Activated CD8-positive, alpha-beta T cell treated with anti-CD3 and anti-CD28 coated beads, Interleukin-2, amount 10 ng/mL, durations not matched to agents 7 days and 5 days (primary cell): ENCODE measurements around the gene SEMA3A. TPM values are rescaled to one million over a fixed set of nuclear protein-coding genes. Genes with fewer than 3 reads are reported as not detected.

Experiments used
- ATAC-seq: fragments of 150-1000 bp; cut with Tn5 transposase; one replicate; pipeline ENCODE4 v1.10.0; 2021; ENCODE audit warnings: moderate library complexity
- CTCF ChIA-PET: fragments of 350-600 bp; sonication (Branson Sonifier 250); formaldehyde crosslinking; loops from one replicate; lab custom pipeline; 2021; ENCODE audit warnings: antibody characterized with exemption; lab: Charles Lee
- POLR2A ChIA-PET: fragments of 350-600 bp; sonication (Branson Sonifier 250); formaldehyde crosslinking; loops from one replicate; lab custom pipeline; 2021; ENCODE audit warnings: antibody characterized with exemption; lab: Charles Lee
- DNase-seq: peaks from one replicate; pipeline ENCODE4 v3.0.0-alpha.2; 2020
- H3K27ac Mint-ChIP-seq: one replicate; pipeline ENCODE4 v1.8.0; 2021; ENCODE audit warnings: mild to moderate bottlenecking, mixed read lengths
- H3K27me3 Mint-ChIP-seq: one replicate; pipeline ENCODE4 v1.8.0; 2021; ENCODE audit warnings: low read depth, mixed read lengths
- H3K36me3 Mint-ChIP-seq: one replicate; pipeline ENCODE4 v1.8.0; 2021; ENCODE audit warnings: low read depth, mixed read lengths
- H3K4me1 Mint-ChIP-seq: one replicate; pipeline ENCODE4 v1.8.0; 2021; ENCODE audit warnings: low read depth, mixed read lengths
- H3K4me3 Mint-ChIP-seq: one replicate; pipeline ENCODE4 v1.8.0; 2021; ENCODE audit warnings: mild to moderate bottlenecking, mixed read lengths
- H3K9me3 Mint-ChIP-seq: one replicate; pipeline ENCODE4 v1.8.0; 2022; ENCODE audit warnings: mixed read lengths; ENCODE audit not compliant: insufficient read depth
- total RNA-seq, 2 experiments: library from RNA; stranded (reverse); gene quantifications; one replicate each; pipeline ENCODE4 v1.2.3, GENCODE V29; 2021

SEMA3A gene
- total RNA-seq, 2 experiments from 2014 or later = 1.9 to 2.0 TPM

DNA sequence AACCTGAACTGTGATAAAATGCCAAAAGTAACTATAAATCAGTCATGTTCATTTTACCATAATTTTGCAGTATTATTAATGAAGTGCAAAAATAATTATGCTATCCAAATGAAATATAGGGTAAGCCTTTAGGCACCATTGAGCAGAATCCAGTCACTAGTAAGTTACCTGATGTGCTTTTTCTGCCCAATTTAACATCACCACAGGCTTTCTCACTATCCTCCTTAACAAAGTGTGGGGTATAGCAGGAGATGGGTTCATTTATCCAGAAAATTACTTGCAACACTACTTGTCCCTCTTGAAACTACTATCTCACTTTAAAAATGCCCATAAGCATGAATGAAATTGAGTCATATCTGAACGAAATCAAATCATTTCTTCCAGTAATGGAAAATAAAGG, 211.0 kb downstream of the SEMA3A start:
- no peak for ATAC-seq
- no peaks in the 10 kb centered on the region for H3K4me1 Mint-ChIP-seq
- ChIA-PET CTCF (no interaction called here), POLR2A (no interaction called here)
- H3K27ac Mint-ChIP-seq = no peak overlapping the region
- no peaks in the 10 kb centered on the region for H3K27me3 Mint-ChIP-seq
- no peaks in the 10 kb centered on the region for H3K9me3 Mint-ChIP-seq
- H3K4me3 Mint-ChIP-seq = no peak overlapping the region
- DNase-seq = no peak
- H3K36me3 Mint-ChIP-seq = no peaks in the 10 kb centered on the region

DNA sequence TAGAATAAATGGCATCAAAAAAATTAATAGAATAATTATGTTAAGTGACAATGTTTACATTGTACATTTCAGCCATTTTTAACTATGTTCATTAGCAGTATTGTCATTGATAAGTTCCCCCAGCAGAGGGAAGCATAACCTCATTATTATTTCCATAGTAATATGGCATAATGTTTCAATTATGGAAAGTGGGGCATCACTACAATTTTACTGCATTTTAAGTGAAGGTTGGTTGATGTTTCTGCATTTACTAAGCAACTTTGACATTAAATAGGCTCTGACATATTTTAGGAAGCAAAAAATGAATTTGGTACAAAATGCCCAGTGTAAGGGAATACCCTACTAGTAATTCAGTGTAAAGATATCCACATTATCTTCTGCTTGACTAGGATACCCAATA, 218.3 kb downstream of the SEMA3A start:
- peak; percentile 26 for DNase-seq
- Mint-ChIP-seq H3K36me3 (no peaks in the 10 kb centered on the region), H3K4me3 (no peak overlapping the region), H3K4me1 (no peaks in the 10 kb centered on the region), H3K27me3 (no peaks in the 10 kb centered on the region), H3K9me3 (no peaks in the 10 kb centered on the region), H3K27ac (no peak overlapping the region)
- ATAC-seq = peak; percentile 71
- CTCF ChIA-PET = no interaction called here
- POLR2A ChIA-PET = no interaction called here

DNA sequence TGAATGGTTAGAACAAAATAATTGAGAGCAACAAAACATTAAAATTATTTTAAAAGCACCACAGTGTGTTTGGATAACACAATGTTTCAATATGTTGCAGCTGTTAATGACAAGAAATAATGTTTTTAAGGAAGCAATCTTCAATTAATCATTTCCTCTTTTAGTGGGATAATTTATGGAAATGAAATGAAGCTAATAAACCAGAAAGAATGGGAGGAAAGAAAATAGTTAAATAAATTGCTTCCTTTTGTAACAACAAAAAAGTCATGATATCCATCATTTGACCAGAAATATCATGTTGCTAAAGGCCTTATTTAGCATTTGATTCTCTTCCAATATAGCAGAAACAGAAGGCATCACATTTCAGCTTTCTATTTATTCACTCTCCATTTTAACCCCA, 224.5 kb downstream of the SEMA3A start:
- POLR2A ChIA-PET = no interaction called here

DNA sequence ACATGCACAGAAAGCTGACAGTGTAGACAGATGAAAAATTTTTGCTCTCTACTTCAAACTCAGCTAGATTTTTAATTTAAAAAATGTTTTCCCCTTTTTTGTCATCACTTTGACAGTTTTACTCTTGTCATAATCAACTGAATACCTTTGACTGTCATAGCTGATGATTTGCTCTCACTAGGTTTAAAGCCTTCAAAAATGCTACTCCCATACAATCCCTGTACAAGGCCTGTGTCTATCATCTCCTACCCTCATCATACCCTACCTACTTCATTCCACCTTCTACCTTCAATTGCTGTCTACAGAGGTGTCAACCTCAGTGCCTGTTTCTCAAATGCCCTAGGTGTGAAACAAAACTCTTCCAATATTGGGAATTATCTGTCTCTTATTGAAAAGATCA, 230.3 kb downstream of the SEMA3A start:
- Mint-ChIP-seq H3K36me3 (no peaks in the 10 kb centered on the region), H3K27me3 (no peaks in the 10 kb centered on the region), H3K4me3 (no peak overlapping the region), H3K4me1 (no peaks in the 10 kb centered on the region), H3K27ac (no peak overlapping the region), H3K9me3 (no peaks in the 10 kb centered on the region)
- DNase-seq (no peak), ATAC-seq (no peak)
- ChIA-PET CTCF (no interaction called here), POLR2A (no interaction called here)

More for the DNA sequence above, 224.5 kb downstream of the SEMA3A start:
- H3K4me3 Mint-ChIP-seq = no peak overlapping the region
- H3K4me1 Mint-ChIP-seq = no peaks in the 10 kb centered on the region
- CTCF ChIA-PET = no interaction called here
- H3K27ac Mint-ChIP-seq = no peak overlapping the region
- H3K27me3 Mint-ChIP-seq = no peaks in the 10 kb centered on the region
- no peaks in the 10 kb centered on the region for H3K9me3 Mint-ChIP-seq
- ATAC-seq (no peak), DNase-seq (no peak)
- no peaks in the 10 kb centered on the region for H3K36me3 Mint-ChIP-seq

DNA sequence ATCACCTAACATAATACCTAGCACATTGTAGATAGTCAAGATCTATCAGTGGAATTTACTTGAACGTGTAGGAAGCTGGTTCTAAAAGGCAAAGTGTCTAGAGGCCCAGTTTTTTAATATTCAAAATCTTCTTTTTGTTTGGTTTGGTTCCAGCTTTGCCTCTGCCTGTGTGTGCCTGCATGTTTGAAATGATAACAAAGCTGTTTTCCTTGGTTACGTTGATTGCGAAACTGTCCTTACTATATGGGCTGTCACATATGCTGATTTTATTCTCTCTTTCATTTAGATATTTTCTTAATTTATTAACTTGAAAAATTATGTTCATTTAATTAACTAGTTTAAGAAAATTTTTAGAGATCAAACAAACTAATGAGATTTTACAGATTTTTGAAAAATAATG, 237.3 kb downstream of the SEMA3A start:
- no peaks in the 10 kb centered on the region for H3K9me3 Mint-ChIP-seq
- no peak overlapping the region for H3K27ac Mint-ChIP-seq
- ChIA-PET CTCF (interaction anchor here (1.5 to 1.6 kb wide), 2 partner anchors 10 to 21 kb away, joined by 5 to 8 read pairs; no protein-coding TSS in a partner anchor), POLR2A (no interaction called here)
- H3K27me3 Mint-ChIP-seq = peaks cover 2% of the 10 kb centered on the region
- H3K4me1 Mint-ChIP-seq = no peaks in the 10 kb centered on the region
- no peaks in the 10 kb centered on the region for H3K36me3 Mint-ChIP-seq
- DNase-seq (no peak), ATAC-seq (no peak)
- H3K4me3 Mint-ChIP-seq = no peak overlapping the region

DNA sequence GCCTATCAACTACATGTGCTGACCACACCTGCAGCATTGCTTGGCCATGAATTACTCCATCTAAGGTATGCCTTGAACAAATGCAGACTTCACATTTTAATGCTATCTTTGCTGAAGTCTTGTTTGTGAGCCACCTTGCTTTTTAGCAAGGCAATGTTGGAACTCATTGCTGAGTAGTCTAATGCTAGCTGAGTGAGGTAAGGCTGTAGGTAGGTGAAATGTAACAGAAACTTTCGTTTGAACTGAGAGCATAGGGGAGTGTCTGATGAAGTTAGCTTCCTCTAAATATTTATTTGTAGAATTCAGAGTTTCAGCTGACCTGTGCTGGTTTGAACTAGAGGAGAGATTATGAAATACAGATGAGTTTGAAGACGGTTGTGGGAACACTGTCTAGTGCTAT, 238.5 kb downstream of the SEMA3A start:
- H3K27me3 Mint-ChIP-seq = peaks cover 2% of the 10 kb centered on the region
- CTCF ChIA-PET = interaction anchor here (1.5 to 1.6 kb wide), 2 partner anchors 9 to 20 kb away, joined by 5 to 8 read pairs; no protein-coding TSS in a partner anchor
- DNase-seq (no peak), ATAC-seq (no peak)
- H3K4me1 Mint-ChIP-seq = no peaks in the 10 kb centered on the region
- no peaks in the 10 kb centered on the region for H3K36me3 Mint-ChIP-seq
- no peaks in the 10 kb centered on the region for H3K9me3 Mint-ChIP-seq
- POLR2A ChIA-PET = no interaction called here
- no peak overlapping the region for H3K27ac Mint-ChIP-seq
- no peak overlapping the region for H3K4me3 Mint-ChIP-seq

DNA sequence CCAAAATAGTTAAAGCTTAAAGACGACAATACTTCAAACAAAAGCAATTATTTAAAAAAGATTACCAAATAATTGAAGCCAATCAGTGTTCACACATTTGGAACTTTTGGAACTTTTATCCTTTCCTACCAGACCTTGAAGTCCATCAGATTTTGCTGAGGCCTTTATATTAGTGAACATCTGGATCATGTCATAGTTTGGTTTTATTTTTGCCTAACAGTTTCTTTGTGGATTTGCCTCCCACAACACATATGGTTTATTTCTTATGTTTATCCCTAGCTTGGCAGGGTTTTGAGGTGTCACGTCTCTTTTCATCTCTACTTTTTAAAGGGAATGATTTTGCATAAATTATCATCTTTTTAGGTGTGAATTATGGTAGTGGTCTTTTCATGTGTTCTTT, 242.4 kb downstream of the SEMA3A start:
- Mint-ChIP-seq H3K9me3 (no peaks in the 10 kb centered on the region), H3K36me3 (no peaks in the 10 kb centered on the region), H3K27ac (no peak overlapping the region), H3K27me3 (peaks cover 5% of the 10 kb centered on the region), H3K4me1 (no peaks in the 10 kb centered on the region), H3K4me3 (no peak overlapping the region)
- POLR2A ChIA-PET = no interaction called here
- DNase-seq (no peak), ATAC-seq (no peak)
- CTCF ChIA-PET = no interaction called here

DNA sequence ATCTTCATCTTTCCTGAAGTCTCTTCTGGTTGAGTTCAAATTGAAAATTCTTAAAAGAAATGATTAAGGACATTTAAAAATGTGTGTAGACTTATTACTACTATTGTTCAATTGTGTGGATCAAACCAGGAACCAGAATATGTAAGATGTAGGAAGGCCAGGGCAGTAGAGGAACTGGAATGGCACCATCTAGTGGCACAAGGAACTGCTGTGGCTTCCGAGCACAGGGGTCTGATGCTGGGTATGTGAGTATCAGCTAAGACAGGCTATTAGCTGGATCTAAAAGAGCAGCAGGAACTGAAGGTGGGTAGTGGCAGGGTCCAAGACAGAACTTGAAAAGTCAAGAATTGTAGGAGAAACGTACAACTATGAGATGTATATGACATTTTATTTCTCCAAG, 247.3 kb downstream of the SEMA3A start:
- DNase-seq (no peak), ATAC-seq (no peak)
- Mint-ChIP-seq H3K36me3 (no peaks in the 10 kb centered on the region), H3K27me3 (peaks cover 2% of the 10 kb centered on the region), H3K4me3 (no peak overlapping the region), H3K27ac (no peak overlapping the region), H3K4me1 (no peaks in the 10 kb centered on the region), H3K9me3 (no peaks in the 10 kb centered on the region)
- CTCF ChIA-PET = interaction anchor here (0.6 to 1.3 kb wide), 6 partner anchors 8 to 296 kb away, joined by 3 to 5 read pairs (median 3); no protein-coding TSS in a partner anchor
- POLR2A ChIA-PET = interaction anchor here (0.6 kb wide), 1 partner anchor 1081 kb away, joined by 3 read pairs; no protein-coding TSS in a partner anchor

DNA sequence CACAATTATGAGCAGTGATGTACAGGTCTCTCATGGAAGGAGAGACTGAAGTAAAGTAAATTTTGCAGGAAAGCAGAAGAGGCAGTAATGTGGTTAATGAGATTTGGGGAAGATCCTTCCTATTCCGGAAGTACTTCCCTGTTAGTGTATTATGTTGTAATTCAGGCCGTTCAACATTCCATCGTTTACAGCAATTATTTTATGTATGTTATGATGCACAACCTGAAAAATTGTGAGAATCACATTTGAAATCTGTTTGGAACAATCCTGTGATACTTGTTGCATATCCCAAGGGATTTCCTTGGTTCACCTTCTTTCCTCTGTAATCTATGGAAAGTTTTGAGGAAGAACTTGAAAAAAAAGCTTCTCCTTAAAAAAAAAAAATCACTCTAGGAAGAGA, 247.8 kb downstream of the SEMA3A start:
- Mint-ChIP-seq H3K9me3 (no peaks in the 10 kb centered on the region), H3K36me3 (no peaks in the 10 kb centered on the region), H3K27me3 (peaks cover 2% of the 10 kb centered on the region), H3K27ac (no peak overlapping the region), H3K4me3 (no peak overlapping the region), H3K4me1 (no peaks in the 10 kb centered on the region)
- CTCF ChIA-PET = interaction anchor here (1.3 kb wide), 2 partner anchors 9 to 10 kb away, joined by 3 to 5 read pairs; no protein-coding TSS in a partner anchor
- DNase-seq = no peak
- POLR2A ChIA-PET = no interaction called here
- ATAC-seq = no peak

DNA sequence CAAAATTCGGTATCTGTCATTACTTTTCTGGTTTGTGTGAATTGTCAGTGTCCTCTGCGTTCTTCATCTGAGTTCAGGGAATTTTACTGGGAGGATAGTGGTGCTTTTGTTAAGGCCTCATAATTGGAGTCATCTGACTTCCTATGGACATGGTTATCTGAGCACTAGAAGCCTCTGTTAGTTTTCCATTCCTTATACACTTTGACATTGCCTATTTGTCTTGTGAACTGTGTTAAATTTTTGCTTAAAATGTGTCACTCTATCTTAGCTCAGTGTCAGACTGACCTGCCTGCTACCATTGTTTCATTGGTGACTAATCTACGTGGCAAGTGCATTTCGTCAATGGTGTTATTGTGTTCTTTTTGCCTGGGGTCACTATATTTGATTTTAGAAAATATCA, 253.3 kb downstream of the SEMA3A start:
- H3K9me3 Mint-ChIP-seq = no peaks in the 10 kb centered on the region
- H3K27me3 Mint-ChIP-seq = no peaks in the 10 kb centered on the region
- ATAC-seq (no peak), DNase-seq (no peak)
- CTCF ChIA-PET = interaction anchor here (1.0 kb wide), 1 partner anchor 1081 kb away, joined by 3 read pairs; no protein-coding TSS in a partner anchor
- no peak overlapping the region for H3K27ac Mint-ChIP-seq
- H3K4me1 Mint-ChIP-seq = no peaks in the 10 kb centered on the region
- no peak overlapping the region for H3K4me3 Mint-ChIP-seq
- no peaks in the 10 kb centered on the region for H3K36me3 Mint-ChIP-seq
- POLR2A ChIA-PET = no interaction called here

DNA sequence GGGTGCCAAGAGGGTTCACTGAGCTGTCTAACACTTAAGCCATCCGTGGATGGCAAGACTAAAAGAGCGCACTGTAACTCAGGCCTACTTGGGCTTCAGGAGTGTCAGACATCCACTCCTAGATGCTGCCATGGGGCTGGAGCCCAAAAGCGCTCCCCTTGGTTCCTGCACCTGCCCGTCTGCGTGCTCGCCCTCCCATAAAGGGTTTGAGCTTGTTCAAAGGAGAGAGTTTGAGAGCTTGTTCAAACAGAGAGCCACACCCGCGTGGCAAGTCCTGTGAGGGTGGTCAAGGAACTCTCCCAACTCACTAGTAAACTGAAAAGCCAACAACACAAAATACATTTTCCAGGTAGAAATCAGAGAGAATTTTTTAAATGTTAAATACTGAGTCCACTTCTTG, 256.7 kb downstream of the SEMA3A start:
- Mint-ChIP-seq H3K4me3 (no peak overlapping the region), H3K4me1 (no peaks in the 10 kb centered on the region), H3K9me3 (no peaks in the 10 kb centered on the region), H3K27me3 (no peaks in the 10 kb centered on the region), H3K36me3 (no peaks in the 10 kb centered on the region), H3K27ac (no peak overlapping the region)
- DNase-seq (no peak), ATAC-seq (no peak)
- ChIA-PET POLR2A (no interaction called here), CTCF (interaction anchor here (0.6 to 0.7 kb wide), 2 partner anchors 9 to 10 kb away, joined by 3 read pairs; no protein-coding TSS in a partner anchor)

DNA sequence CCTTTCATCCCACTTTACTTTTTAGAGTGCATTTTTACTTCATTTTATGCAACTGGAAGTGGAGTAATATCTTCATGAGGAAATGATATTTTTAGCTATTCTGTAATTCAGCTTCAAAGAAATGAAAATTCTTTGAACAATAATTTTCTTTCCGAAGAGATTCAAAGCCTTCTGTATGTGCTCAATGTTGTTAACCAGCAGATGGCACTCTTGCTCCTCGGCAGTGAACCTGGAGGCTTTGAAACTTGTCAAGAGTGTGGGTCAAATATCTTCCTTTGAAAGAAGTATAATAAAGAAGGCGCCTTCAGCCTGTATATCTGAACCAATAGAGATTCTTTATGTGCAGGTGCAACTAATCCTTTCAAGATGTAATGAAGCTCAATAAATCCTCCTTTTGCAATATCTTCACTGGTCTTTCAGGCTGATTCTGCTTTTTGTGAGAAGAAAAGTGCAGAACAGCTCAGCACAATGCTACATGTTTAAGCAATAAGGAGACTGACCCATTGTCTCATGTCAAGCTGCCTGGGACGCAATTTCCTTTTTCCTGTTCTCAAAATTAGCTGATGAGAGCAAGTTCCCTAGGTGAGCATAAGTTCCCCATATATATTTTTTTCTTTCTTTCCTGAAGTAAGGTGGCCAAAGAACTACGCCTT, 258.4 kb downstream of the SEMA3A start:
- peak; percentile 71 for DNase-seq
- CTCF ChIA-PET = interaction anchor here (0.6 to 2.8 kb wide), 18 partner anchors 8 to 1705 kb away, joined by 3 to 17 read pairs (median 3); no protein-coding TSS in a partner anchor
- no peaks in the 10 kb centered on the region for H3K9me3 Mint-ChIP-seq
- H3K27me3 Mint-ChIP-seq = no peaks in the 10 kb centered on the region
- peak; percentile 73 for ATAC-seq
- H3K36me3 Mint-ChIP-seq = no peaks in the 10 kb centered on the region
- no peaks in the 10 kb centered on the region for H3K4me1 Mint-ChIP-seq
- H3K27ac Mint-ChIP-seq = no peak overlapping the region
- H3K4me3 Mint-ChIP-seq = no peak overlapping the region
- POLR2A ChIA-PET = no interaction called here
